HCT116 (cell line): ENCODE results near the gene SHANK2. TPM values are rescaled to one million over a fixed set of nuclear protein-coding genes. Genes with fewer than 3 reads are reported as not detected.

ENCODE experiments used
- ATAC-seq: fragments of 200-7000 bp; cut with Tn5 transposase; 2 replicates; pipeline ENCODE4 v1.9.1; 2020; ENCODE audit warnings: mild to moderate bottlenecking, moderate library complexity
- BruUV-seq: library from RNA; stranded (reverse); fragments of 400-500 nt; replicated peaks from 2 replicates; lab custom pipeline; 2021; lab: Mats Ljungman, UMichigan
- CTCF ChIA-PET: fragments of 300-600 bp; sonication (Branson Sonifier 250); formaldehyde crosslinking; loops from one replicate; lab custom pipeline; 2021; ENCODE audit warnings: antibody characterized with exemption; lab: Charles Lee
- POLR2A ChIA-PET: fragments of 300-600, 350-600 bp; sonication (Branson Sonifier 250); formaldehyde crosslinking; loops from one replicate; lab custom pipeline; 2021; ENCODE audit warnings: antibody characterized with exemption; lab: Charles Lee
- RAD21 ChIA-PET, 2 experiments: fragments of 300-600 bp; sonication (Branson Sonifier 250); formaldehyde crosslinking; loops; one replicate each; lab custom pipeline; 2023; ENCODE audit warnings: low total read pairs in 2 of 2; ENCODE audit not compliant: uncharacterized antibody in 2 of 2, unreplicated experiment in 2 of 2, low non-redundant PET in 1 of 2; lab: Charles Lee
- DNase-seq: peaks from one replicate; pipeline ENCODE4 v3.0.0-alpha.2; 2010; ENCODE audit warnings: low read depth, low spot score
- H2AFZ ChIP-seq: fragments of 200-600 bp; shearing (Covaris generic), sonication (generic); 2 replicates; pipeline ENCODE4 v1.6.1; 2017; ENCODE audit warnings: low read depth, mixed run types, mixed read lengths, antibody characterized with exemption, low read length; ENCODE audit not compliant: poor library complexity, severe bottlenecking
- H3K27ac ChIP-seq: 2 replicates; pipeline ENCODE4 v1.5.1; 2012; ENCODE audit warnings: low read depth, low read length
- H3K27me3 ChIP-seq: fragments of 200-600 bp; sonication (generic); 2 replicates; pipeline ENCODE4 v1.6.1; 2016; ENCODE audit warnings: mixed run types, low read length, mixed read lengths; ENCODE audit not compliant: insufficient read depth
- H3K36me3 ChIP-seq, 2 experiments: fragments of 200-500 bp in 1 of 2; fragments of 200-600 bp in 1 of 2; sonication (Bioruptor generic) in 1 of 2; sonication (generic) in 1 of 2; 2 replicates each; pipeline versions ENCODE4 v1.5.1 to v1.6.1; 2014 to 2016; ENCODE audit warnings: low read length in 2 of 2, inconsistent platforms in 1 of 2, mixed read lengths in 1 of 2, mixed run types in 1 of 2; ENCODE audit not compliant: insufficient read depth in 2 of 2, control insufficient read depth in 1 of 2
- H3K4me1 ChIP-seq, 2 experiments: fragments of 200-600 bp in 1 of 2; sonication (generic) in 1 of 2; 2 replicates each; pipeline versions ENCODE4 v1.5.1 to v1.6.1; 2012 to 2017; ENCODE audit warnings: low read length in 2 of 2, inconsistent platforms in 1 of 2, mild to moderate bottlenecking in 1 of 2, mixed read lengths in 1 of 2, mixed run types in 1 of 2, moderate library complexity in 1 of 2; ENCODE audit not compliant: insufficient read depth in 2 of 2, control insufficient read depth in 1 of 2
- H3K4me2 ChIP-seq: fragments of 200-600 bp; sonication (generic); 2 replicates; pipeline ENCODE4 v1.6.1; 2017; ENCODE audit warnings: mixed run types, low read length, mixed read lengths
- H3K4me3 ChIP-seq, 2 experiments: fragments of 200-600 bp in 1 of 2; sonication (generic) in 1 of 2; replicated peaks in 1 of 2; 2 replicates each; pipeline ENCODE4 v1.5.1; 2011 to 2016; ENCODE audit warnings: low read length in 2 of 2, control low read depth in 1 of 2, low read depth in 1 of 2, mild to moderate bottlenecking in 1 of 2, mixed read lengths in 1 of 2, mixed run types in 1 of 2
- H3K79me2 ChIP-seq: fragments of 200-600 bp; sonication (generic); 2 replicates; pipeline ENCODE4 v1.6.1; 2017; ENCODE audit warnings: mild to moderate bottlenecking, mixed run types, low read length, moderate library complexity, mixed read lengths; ENCODE audit not compliant: insufficient read depth
- H3K9ac ChIP-seq: fragments of 200-600 bp; sonication (generic); 2 replicates; pipeline ENCODE4 v1.6.1; 2016; ENCODE audit warnings: low read length, mixed read lengths
- H3K9me2 ChIP-seq: fragments of 200-600 bp; sonication (generic), shearing (Covaris generic); 2 replicates; pipeline ENCODE4 v1.6.1; 2017; ENCODE audit warnings: mixed run types, mild to moderate bottlenecking, moderate library complexity; ENCODE audit not compliant: insufficient read depth
- H3K9me3 ChIP-seq, 2 experiments: fragments of 200-500 bp in 1 of 2; fragments of 200-600 bp in 1 of 2; sonication (Bioruptor generic) in 1 of 2; sonication (generic) in 1 of 2; 2 replicates each; pipeline ENCODE4 v1.6.1; 2014 to 2017; ENCODE audit warnings: low read length in 2 of 2, mixed read lengths in 2 of 2, inconsistent platforms in 1 of 2, low read depth in 1 of 2, mild to moderate bottlenecking in 1 of 2, mixed run types in 1 of 2, moderate library complexity in 1 of 2; ENCODE audit not compliant: control insufficient read depth in 1 of 2, insufficient read depth in 1 of 2
- H4K20me1 ChIP-seq: fragments of 200-600 bp; sonication (generic), shearing (Covaris generic); 2 replicates; pipeline ENCODE4 v1.6.1; 2017; ENCODE audit warnings: mixed run types, mild to moderate bottlenecking, moderate library complexity; ENCODE audit not compliant: insufficient read depth
- EGR1 ChIP-seq: IDR thresholded peaks from 2 replicates; pipeline ENCODE4 v1.6.1; 2012; ENCODE audit warnings: low read depth
- ELF1 ChIP-seq: IDR thresholded peaks from 2 replicates; pipeline ENCODE4 v1.6.1; 2012; ENCODE audit warnings: low read depth, borderline replicate concordance
- EZH2 ChIP-seq: fragments of 200-600 bp; sonication (generic); IDR thresholded peaks from 2 replicates; pipeline ENCODE4 v1.6.1; 2017; ENCODE audit warnings: antibody characterized with exemption, mixed run types
- EZH2phosphoT487 ChIP-seq: fragments of 200-600 bp; IDR thresholded peaks from 2 replicates; pipeline ENCODE4 v1.6.1; 2018; ENCODE audit warnings: antibody characterized with exemption, borderline replicate concordance
- JUND ChIP-seq: IDR thresholded peaks from 2 replicates; pipeline ENCODE4 v1.6.1; 2012
- RAD21 ChIP-seq: IDR thresholded peaks from 2 replicates; pipeline ENCODE4 v1.6.1; 2012; ENCODE audit warnings: low read depth, mild to moderate bottlenecking
- REST ChIP-seq: IDR thresholded peaks from 2 replicates; pipeline ENCODE4 v1.6.1; 2012; ENCODE audit warnings: low read depth
- SIN3A ChIP-seq: IDR thresholded peaks from 2 replicates; pipeline ENCODE4 v1.6.1; 2012; ENCODE audit warnings: low read depth
- SP1 ChIP-seq: IDR thresholded peaks from 2 replicates; pipeline ENCODE4 v1.6.1; 2012; ENCODE audit warnings: low read depth
- SRF ChIP-seq: IDR thresholded peaks from 2 replicates; pipeline ENCODE4 v1.6.1; 2012; ENCODE audit warnings: low read depth
- TCF7L2 ChIP-seq: IDR thresholded peaks from 2 replicates; pipeline ENCODE4 v1.7.0; 2011; ENCODE audit warnings: borderline replicate concordance, inconsistent platforms; ENCODE audit not compliant: insufficient read depth, insufficient read length; ENCODE audit errors: extremely low read depth
- YY1 ChIP-seq: IDR thresholded peaks from 2 replicates; pipeline ENCODE4 v1.6.1; 2011; ENCODE audit warnings: low read length, low read depth, moderate library complexity, mild to moderate bottlenecking; ENCODE audit not compliant: insufficient replicate concordance; ENCODE audit errors: extremely low read depth
- ZFX ChIP-seq: fragments of 450-650 bp; IDR thresholded peaks from 2 replicates; pipeline ENCODE4 v1.6.1; 2017
- ZNF274 ChIP-seq: fragments of 200-500 bp; sonication (Bioruptor generic); IDR thresholded peaks from 2 replicates; pipeline ENCODE4 v1.6.1; 2014; ENCODE audit warnings: mild to moderate bottlenecking, low read depth, low read length, inconsistent platforms
- intact Hi-C: fragments of 100-400 bp; cut with micrococcal nuclease; formaldehyde crosslinking; loops from 2 replicates; pipeline ENCODE4 v1.10.0; 2022
- total RNA-seq: library from RNA; stranded (reverse); gene quantifications from one replicate; pipeline ENCODE4 v1.2.1, GENCODE V29; 2021; ENCODE audit not compliant: unreplicated experiment
- TF ChIP-seq, protein P1 (sequence below): IDR thresholded peaks from 2 replicates; pipeline ENCODE4 v1.6.1; 2012
- TF ChIP-seq, protein P2 (sequence below): IDR thresholded peaks from 2 replicates; pipeline ENCODE4 v1.6.1; 2012

Gene SHANK2
- total RNA-seq, 1 experiment from 2014 or later = 16.9 TPM

GRCh38 chr11:71202966-71203365 is 49.4 kb downstream of the SHANK2 start:
- TF ChIP-seq, protein P1, sequence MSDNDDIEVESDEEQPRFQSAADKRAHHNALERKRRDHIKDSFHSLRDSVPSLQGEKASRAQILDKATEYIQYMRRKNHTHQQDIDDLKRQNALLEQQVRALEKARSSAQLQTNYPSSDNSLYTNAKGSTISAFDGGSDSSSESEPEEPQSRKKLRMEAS = no peak
- TF ChIP-seq EZH2phosphoT487 (no peak), ZNF274 (no peak), SIN3A (no peak), SP1 (no peak), TCF7L2 (no peak), YY1 (no peak), REST (no peak), JUND (no peak), RAD21 (no peak), ZFX (no peak), ELF1 (no peak), SRF (no peak), EZH2 (no peak), EGR1 (no peak)
- TF ChIP-seq, protein P2, sequence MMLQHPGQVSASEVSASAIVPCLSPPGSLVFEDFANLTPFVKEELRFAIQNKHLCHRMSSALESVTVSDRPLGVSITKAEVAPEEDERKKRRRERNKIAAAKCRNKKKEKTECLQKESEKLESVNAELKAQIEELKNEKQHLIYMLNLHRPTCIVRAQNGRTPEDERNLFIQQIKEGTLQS = no peak
- TF ChIP-seq, all 23 proteins: peak for 0
- no peaks in the 10 kb centered on the region for H4K20me1 ChIP-seq
- no peak overlapping the region for H3K4me2 ChIP-seq
- no peak overlapping the region for H3K9ac ChIP-seq
- no peak overlapping the region for H3K4me3 ChIP-seq
- no peak overlapping the region for H3K27ac ChIP-seq
- H2AFZ ChIP-seq = no peak overlapping the region
- no peak for ATAC-seq
- CTCF ChIA-PET = no interaction called here
- H3K4me1 ChIP-seq = peaks cover 4 to 27% of the 10 kb centered on the region in 2 experiments; a peak in 3 of 4 replicates
- RAD21 ChIA-PET = no interaction called here
- intact Hi-C loops = no loop called here
- H3K36me3 ChIP-seq = no peaks in the 10 kb centered on the region
- H3K27me3 ChIP-seq = no peaks in the 10 kb centered on the region
- BruUV-seq = no TSS peak
- POLR2A ChIA-PET = no interaction called here
- H3K9me2 ChIP-seq = no peaks in the 10 kb centered on the region
- DNase-seq = no peak
- no peaks in the 10 kb centered on the region for H3K79me2 ChIP-seq
- H3K9me3 ChIP-seq = no peaks in the 10 kb centered on the region
